BLaER1 treated with 17β-estradiol and CSF1 and Interleukin-3, amounts not matched to agents 10 nM and 100 nM (cell line): ENCODE measurements around the gene WDPCP.
"Not testable (repeated sequence)": the region's sequence is repeated elsewhere in the genome, so short reads cannot be mapped to it uniquely, and the experiment has no call there.

Experiments
- H3K27ac ChIP-seq, 11 experiments: shearing (Covaris generic); formaldehyde crosslinking; 2 replicates each; pipeline ENCODE4 v1.8.1; 2022
- H3K27me3 ChIP-seq, 11 experiments: shearing (Covaris generic); formaldehyde crosslinking; 2 replicates each; pipeline ENCODE4 v1.8.1; 2022
- H3K36me3 ChIP-seq, 11 experiments: shearing (Covaris generic); formaldehyde crosslinking; 2 replicates each; pipeline ENCODE4 v1.8.1; 2022
- H3K4me1 ChIP-seq, 10 experiments: shearing (Covaris generic); formaldehyde crosslinking; 2 replicates each; pipeline ENCODE4 v1.8.1; 2022
- H3K4me2 ChIP-seq, 11 experiments: shearing (Covaris generic); formaldehyde crosslinking; 2 replicates each; pipeline ENCODE4 v1.8.1; 2022
- H3K4me3 ChIP-seq, 10 experiments: shearing (Covaris generic); formaldehyde crosslinking; 2 replicates each; pipeline ENCODE4 v1.8.1; 2022
- H3K9ac ChIP-seq, 11 experiments: shearing (Covaris generic); formaldehyde crosslinking; 2 replicates each; pipeline ENCODE4 v1.8.1; 2022
- H3K9me3 ChIP-seq, 11 experiments: shearing (Covaris generic); formaldehyde crosslinking; replicated peaks in 1 of 11; 2 replicates each; pipeline ENCODE4 v1.8.1; 2022
- H4K20me1 ChIP-seq, 11 experiments: shearing (Covaris generic); formaldehyde crosslinking; 2 replicates each; pipeline ENCODE4 v1.8.1; 2022
- Cebpa-rat ChIP-seq, 11 experiments: shearing (Covaris generic); IDR thresholded peaks; 2 replicates each; pipeline ENCODE4 v1.8.1; 2022

WDPCP gene

GRCh38 chr2:63301481-63301880 is 286.8 kb downstream of the WDPCP start:
- H3K9me3 ChIP-seq, result peaks cover 47 to 74% (median 71%) of the 10 kb centered on the region in 11 experiments
- H3K4me2 ChIP-seq, result no peak overlapping the region
- H4K20me1 ChIP-seq, result no peaks in the 10 kb centered on the region
- H3K4me1 ChIP-seq, result no peaks in the 10 kb centered on the region
- no peak for TF ChIP-seq Cebpa-rat (IDR thresholded peaks at IDR 0.05)
- no peak overlapping the region for H3K27ac ChIP-seq
- H3K9ac ChIP-seq, result no peak overlapping the region
- 0 out of 20 replicates have a peak overlapping the region, but pooled peaks of 2 of the 10 experiments have one; percentile 1 to 11 for H3K4me3 ChIP-seq
- H3K36me3 ChIP-seq, result peaks cover 10 to 33% (median 23%) of the 10 kb centered on the region in 11 experiments; a peak in 15 of 22 replicates
- H3K27me3 ChIP-seq, result no peaks in the 10 kb centered on the region

- TF ChIP-seq Cebpa-rat (IDR thresholded peaks at IDR 0.05), result no peak
- H3K9ac ChIP-seq, result no peak overlapping the region
- H4K20me1 ChIP-seq, result no peaks in the 10 kb centered on the region
- H3K27me3 ChIP-seq, result no peaks in the 10 kb centered on the region
- no peak overlapping the region for H3K4me2 ChIP-seq
- H3K4me1 ChIP-seq, result no peaks in the 10 kb centered on the region
- H3K4me3 ChIP-seq, result peak overlapping the region in 2 of 10 experiments; percentile 1 to 11; a peak in 1 of 20 replicates
- H3K27ac ChIP-seq, result peak overlapping the region in 2 of 11 experiments; percentile 3 to 29; a peak in 2 of 22 replicates
- peaks cover 10 to 33% (median 23%) of the 10 kb centered on the region in 11 experiments; a peak in 15 of 22 replicates for H3K36me3 ChIP-seq
- peaks cover 47 to 74% (median 71%) of the 10 kb centered on the region in 11 experiments for H3K9me3 ChIP-seq
Measured at GRCh38 chr2:63300835-63301234, 287.4 kb downstream of the WDPCP start.

GRCh38 chr2:63287956-63288355 is 300.3 kb downstream of the WDPCP start:
- Histone ChIP-seq H3K9ac (no peak overlapping the region), H3K4me1 (no peaks in the 10 kb centered on the region), H4K20me1 (no peaks in the 10 kb centered on the region), H3K27ac (no peak overlapping the region), H3K4me3 (no peak overlapping the region), H3K4me2 (no peak overlapping the region), H3K27me3 (no peaks in the 10 kb centered on the region), H3K9me3 (peaks cover 12 to 28% (median 19%) of the 10 kb centered on the region in 11 experiments; a peak in 21 of 22 replicates), H3K36me3 (peaks cover 0 to 5% (median 0%) of the 10 kb centered on the region in 11 experiments; a peak in 2 of 22 replicates)
- TF ChIP-seq Cebpa-rat (IDR thresholded peaks at IDR 0.05), result no peak

GRCh38 chr2:63286520-63286919 is 301.8 kb downstream of the WDPCP start:
- H3K9ac ChIP-seq, H3K36me3 ChIP-seq, H3K4me3 ChIP-seq, H3K4me2 ChIP-seq, H3K4me1 ChIP-seq, H4K20me1 ChIP-seq, H3K27me3 ChIP-seq, H3K27ac ChIP-seq: not testable (repeated sequence)
- H3K9me3 ChIP-seq, result peaks cover 12 to 30% (median 21%) of the 10 kb centered on the region in 11 experiments; a peak in 21 of 22 replicates

GRCh38 chr2:63283273-63283672 is 305.0 kb downstream of the WDPCP start:
- no peak overlapping the region for H3K27ac ChIP-seq

GRCh38 chr2:63272560-63272959 is 315.7 kb downstream of the WDPCP start:
- Histone ChIP-seq H3K4me2 (no peak overlapping the region), H3K36me3 (no peaks in the 10 kb centered on the region), H3K27me3 (no peaks in the 10 kb centered on the region), H3K27ac (no peak overlapping the region), H4K20me1 (no peaks in the 10 kb centered on the region), H3K9ac (no peak overlapping the region), H3K9me3 (peaks cover 30 to 41% (median 34%) of the 10 kb centered on the region in 11 experiments), H3K4me1 (no peaks in the 10 kb centered on the region), H3K4me3 (no peak overlapping the region)
- TF ChIP-seq Cebpa-rat (IDR thresholded peaks at IDR 0.05), result no peak

More at GRCh38 chr2:63283273-63283672, 305.0 kb downstream of the WDPCP start:
- H3K4me2 ChIP-seq, result no peak overlapping the region
- H3K4me3 ChIP-seq, result no peak overlapping the region
- H3K27me3 ChIP-seq, result no peaks in the 10 kb centered on the region
- H3K9me3 ChIP-seq, result peaks cover 27 to 52% (median 36%) of the 10 kb centered on the region in 11 experiments
- TF ChIP-seq Cebpa-rat (IDR thresholded peaks at IDR 0.05), result no peak
- H4K20me1 ChIP-seq, result no peaks in the 10 kb centered on the region
- H3K36me3 ChIP-seq, result peaks cover 0 to 5% (median 0%) of the 10 kb centered on the region in 11 experiments; a peak in 2 of 22 replicates
- no peak overlapping the region for H3K9ac ChIP-seq
- H3K4me1 ChIP-seq, result no peaks in the 10 kb centered on the region

- H3K4me2 ChIP-seq, result no peak overlapping the region
- no peak for TF ChIP-seq Cebpa-rat (IDR thresholded peaks at IDR 0.05)
- H3K27ac ChIP-seq, result no peak overlapping the region
- no peaks in the 10 kb centered on the region for H3K4me1 ChIP-seq
- peaks cover 30 to 41% (median 34%) of the 10 kb centered on the region in 11 experiments for H3K9me3 ChIP-seq
- H3K27me3 ChIP-seq, result no peaks in the 10 kb centered on the region
- H3K9ac ChIP-seq, result no peak overlapping the region
- H4K20me1 ChIP-seq, result no peaks in the 10 kb centered on the region
- no peak overlapping the region for H3K4me3 ChIP-seq
- no peaks in the 10 kb centered on the region for H3K36me3 ChIP-seq
Measured at GRCh38 chr2:63270717-63271116, 317.6 kb downstream of the WDPCP start.

GRCh38 chr2:63268946-63269345 is 319.3 kb downstream of the WDPCP start:
- H3K9me3 ChIP-seq, result peaks cover 29 to 33% (median 31%) of the 10 kb centered on the region in 11 experiments
- no peaks in the 10 kb centered on the region for H3K4me1 ChIP-seq
- no peaks in the 10 kb centered on the region for H3K27me3 ChIP-seq
- no peak overlapping the region for H3K4me2 ChIP-seq
- H4K20me1 ChIP-seq, result no peaks in the 10 kb centered on the region
- H3K27ac ChIP-seq, result no peak overlapping the region
- H3K4me3 ChIP-seq, result no peak overlapping the region
- TF ChIP-seq Cebpa-rat (IDR thresholded peaks at IDR 0.05), result no peak
- no peak overlapping the region for H3K9ac ChIP-seq
- H3K36me3 ChIP-seq, result no peaks in the 10 kb centered on the region

GRCh38 chr2:63261137-63261621 is 327.1 kb downstream of the WDPCP start:
- TF ChIP-seq Cebpa-rat (IDR thresholded peaks at IDR 0.05), result no peak
- Histone ChIP-seq H3K4me2 (no peak overlapping the region), H3K9me3 (no peaks in the 10 kb centered on the region)

GRCh38 chr2:63257473-63257872 is 330.8 kb downstream of the WDPCP start:
- Histone ChIP-seq H3K9ac (no peak overlapping the region), H3K4me3 (no peak overlapping the region), H3K36me3 (no peaks in the 10 kb centered on the region), H3K4me2 (no peak overlapping the region), H3K4me1 (peaks cover 0 to 4% (median 0%) of the 10 kb centered on the region in 10 experiments; a peak in 1 of 20 replicates), H3K27me3 (no peaks in the 10 kb centered on the region), H3K27ac (no peak overlapping the region), H3K9me3 (no peaks in the 10 kb centered on the region), H4K20me1 (no peaks in the 10 kb centered on the region)
- TF ChIP-seq Cebpa-rat (IDR thresholded peaks at IDR 0.05), result no peak

More at GRCh38 chr2:63261137-63261621, 327.1 kb downstream of the WDPCP start:
- H4K20me1 ChIP-seq, result no peaks in the 10 kb centered on the region
- H3K36me3 ChIP-seq, result no peaks in the 10 kb centered on the region
- H3K4me3 ChIP-seq, result no peak overlapping the region
- no peak overlapping the region for H3K27ac ChIP-seq
- no peak overlapping the region for H3K9ac ChIP-seq
- no peaks in the 10 kb centered on the region for H3K27me3 ChIP-seq
- H3K4me1 ChIP-seq, result peaks cover 0 to 4% (median 0%) of the 10 kb centered on the region in 10 experiments; a peak in 1 of 20 replicates
